HL-60/S4 treated with phorbol 12-myristate 13-acetate at 8.2 ng/mL for 4 days and 3 days (cell line): Measurements from ENCODE around the gene SHH.
"Not testable (repeated sequence)": the region's sequence is repeated elsewhere in the genome, so short reads cannot be mapped to it uniquely, and the experiment has no call there.

Experiments
- in situ Hi-C: fragments of 300-500 bp; cut with MboI; formaldehyde crosslinking; loops from 2 replicates; pipeline ENCODE4 v1.15.0; 2022; ENCODE audit warnings: low sequenced_read_pairs

Gene SHH

GRCh38 chr7:155843426-155844018 lies 31.3 kb upstream of the SHH start:
- in situ Hi-C loops: no loop called here

GRCh38 chr7:155842496-155843265 lies 30.4 kb upstream of the SHH start:
- in situ Hi-C loops: no loop called here

GRCh38 chr7:155840909-155841308 lies 28.6 kb upstream of the SHH start:
- in situ Hi-C loops: no loop called here

DNA sequence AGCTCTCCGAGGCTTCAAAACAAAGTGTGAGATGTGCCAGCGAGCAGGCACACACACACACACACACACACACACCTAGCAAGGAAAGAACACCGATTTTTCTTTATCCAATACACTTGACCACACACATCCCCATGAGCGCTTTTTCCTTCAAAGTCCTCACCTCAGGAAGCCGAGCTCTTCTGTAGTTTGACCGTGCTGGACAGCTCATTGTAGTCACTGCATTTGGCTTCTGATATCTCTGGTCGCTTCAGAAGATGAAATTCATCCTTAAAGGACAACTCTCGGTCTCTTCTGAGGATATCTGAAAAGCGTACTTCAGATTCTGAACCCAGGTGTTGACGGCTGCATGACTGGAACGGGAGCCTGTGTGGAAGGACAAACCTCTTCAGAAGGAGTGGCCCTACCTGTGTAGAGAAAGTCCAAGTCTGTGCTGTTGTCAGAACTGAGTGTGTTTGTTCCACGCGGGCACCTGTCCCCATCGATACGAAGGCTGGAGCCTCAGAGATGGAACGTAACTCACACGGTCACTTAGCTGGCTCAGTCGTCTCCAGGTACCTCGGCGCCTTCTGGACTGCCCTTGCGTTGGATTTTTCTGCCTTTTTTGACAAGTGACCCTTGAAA lies 28.1 kb upstream of the SHH start:
- in situ Hi-C loops: no loop called here

- in situ Hi-C loops: no loop called here
These were observed 27.2 kb upstream of the SHH start for GRCh38 chr7:155839461-155839860.

DNA sequence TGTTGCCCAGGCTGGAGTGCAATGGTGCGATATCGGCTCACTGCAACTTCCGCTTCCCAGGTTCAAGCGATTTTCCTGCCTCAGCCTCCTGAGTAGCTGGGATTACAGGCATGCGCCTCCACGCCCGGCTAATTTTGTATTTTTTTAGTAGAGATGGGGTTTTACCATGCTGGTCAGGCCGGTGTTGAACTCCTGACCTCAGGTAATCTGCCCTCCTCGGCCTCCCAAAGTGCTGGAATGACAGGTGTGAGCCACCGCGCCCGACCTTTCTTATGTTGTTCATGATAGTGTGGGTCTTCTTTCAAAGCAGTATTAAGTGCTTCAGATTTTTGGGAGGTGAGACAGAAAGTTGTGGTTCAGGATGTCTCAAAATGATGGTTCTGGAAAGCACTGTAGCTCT lies 26.0 kb upstream of the SHH start:
- in situ Hi-C loops: not testable (repeated sequence)

DNA sequence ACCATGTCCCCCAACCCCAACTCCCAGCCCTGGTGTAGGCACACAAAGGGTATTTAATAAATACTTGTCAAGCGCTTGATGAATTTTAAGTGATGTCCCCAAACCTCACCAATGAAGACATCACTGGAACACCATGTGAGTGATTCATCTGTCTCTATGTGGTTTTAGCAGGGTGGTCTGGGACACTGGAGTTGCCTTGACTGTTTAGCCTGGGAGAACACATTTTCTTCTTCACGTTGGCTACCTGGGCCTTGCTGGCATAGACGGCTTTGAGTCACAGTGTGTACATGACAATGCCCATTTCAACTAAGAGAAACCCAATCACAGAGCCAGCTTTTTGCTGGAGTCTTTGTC lies 24.8 kb upstream of the SHH start:
- in situ Hi-C loops: no loop called here

DNA sequence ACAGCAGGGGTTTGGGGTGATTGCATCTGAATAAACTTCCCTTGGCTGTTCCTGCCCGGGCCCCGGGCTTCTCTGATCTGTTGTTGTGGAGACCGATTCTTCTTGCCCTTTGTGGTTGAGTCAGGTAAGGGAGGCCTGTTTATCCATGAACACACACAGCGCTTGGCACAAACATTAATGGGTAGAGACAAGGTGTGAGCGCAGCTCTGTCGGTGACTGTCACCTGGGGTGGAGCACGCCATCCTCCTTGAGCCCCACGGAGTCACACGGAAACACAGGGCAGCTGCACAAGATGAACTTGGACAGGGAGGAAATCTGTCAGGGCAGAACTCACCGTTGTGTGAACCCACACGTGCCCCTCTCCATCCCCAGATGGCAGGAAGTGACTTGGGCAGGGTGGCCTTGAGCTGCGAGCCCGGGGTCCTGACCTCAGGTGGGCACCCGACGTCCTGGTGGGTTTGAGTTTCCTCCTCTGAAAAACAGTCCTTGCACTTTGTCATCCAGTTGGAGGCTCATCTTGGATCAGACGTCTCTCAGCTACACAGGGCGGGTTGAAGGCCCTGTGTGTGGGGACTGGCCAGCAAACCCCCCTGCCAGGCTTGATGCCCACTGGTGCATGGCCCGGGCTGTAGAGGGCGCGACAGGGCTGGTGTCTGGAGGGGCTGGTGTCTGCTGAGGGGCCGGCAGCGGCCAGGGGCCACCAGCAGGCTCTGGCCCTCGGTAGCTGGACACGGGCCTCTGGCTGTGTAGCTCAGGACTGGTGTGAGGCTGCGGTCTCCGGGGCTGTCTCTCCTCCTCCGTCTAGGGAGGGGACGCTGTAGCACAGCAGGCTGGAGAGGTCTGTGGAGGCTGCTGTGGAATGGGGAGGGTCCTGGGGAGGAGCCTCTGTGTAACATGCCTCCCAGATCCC lies 24.2 kb upstream of the SHH start:
- in situ Hi-C loops: no loop called here

DNA sequence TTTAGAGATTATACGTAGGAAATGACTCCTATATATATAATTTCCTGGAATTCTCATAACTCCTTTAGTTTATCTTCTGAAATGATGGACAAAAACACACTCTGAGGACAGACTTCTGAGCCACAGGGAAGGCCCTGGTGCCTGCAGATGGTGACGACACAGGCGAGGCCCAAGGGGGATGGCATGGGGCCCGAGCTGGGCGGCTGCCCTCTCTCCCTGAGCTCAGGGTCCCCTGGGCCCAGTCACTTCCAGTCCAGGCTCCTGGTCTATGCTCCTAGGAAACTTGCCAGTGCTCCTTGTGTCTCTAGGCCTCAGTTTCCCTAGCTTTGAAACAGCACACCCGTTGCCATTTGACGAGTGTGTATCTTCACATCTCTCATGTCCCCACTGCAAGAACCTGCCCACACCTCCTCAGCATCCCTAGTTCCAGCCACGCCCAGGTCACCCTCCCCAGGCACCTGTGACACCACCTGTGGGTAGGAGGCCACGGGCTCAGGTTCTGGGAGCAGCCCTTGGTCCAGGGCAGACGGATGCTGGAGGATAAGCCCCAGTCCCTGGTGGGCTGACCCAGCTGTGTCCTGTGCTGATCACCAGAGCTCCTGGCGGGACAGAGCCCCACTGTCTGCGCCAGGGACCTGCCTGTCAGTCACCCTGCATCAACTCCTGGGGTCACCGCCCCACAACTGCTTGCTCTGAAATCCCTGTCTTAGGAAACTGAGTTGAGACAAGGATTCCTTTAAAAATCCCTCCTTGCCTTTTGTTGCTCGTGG lies 23.4 kb upstream of the SHH start:
- in situ Hi-C loops: no loop called here

GRCh38 chr7:155834486-155835048 lies 22.3 kb upstream of the SHH start:
- in situ Hi-C loops: no loop called here

DNA sequence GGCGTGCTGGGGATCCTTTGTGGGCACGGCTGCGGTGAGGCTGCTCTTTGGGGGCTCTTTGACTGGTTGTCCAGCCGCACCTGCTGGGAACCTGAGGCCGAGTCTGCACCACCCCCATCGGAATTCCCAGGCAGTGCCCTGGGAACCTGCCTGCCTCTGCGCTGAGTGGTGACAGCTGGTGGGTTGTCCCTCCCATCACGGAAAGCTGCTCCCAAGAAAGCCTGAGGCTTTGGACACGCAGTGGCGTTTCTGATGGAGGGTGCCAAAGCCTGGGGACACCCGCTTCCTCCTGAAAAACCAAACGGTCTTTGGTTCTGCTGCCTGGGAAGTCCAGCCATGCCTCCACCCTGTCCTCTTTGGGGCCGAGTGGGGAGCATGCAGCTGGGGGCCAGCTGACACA lies 21.4 kb upstream of the SHH start:
- in situ Hi-C loops: no loop called here

GRCh38 chr7:155832581-155832981 lies 20.3 kb upstream of the SHH start:
- in situ Hi-C loops: no loop called here

GRCh38 chr7:155831807-155832524 lies 19.7 kb upstream of the SHH start:
- in situ Hi-C loops: no loop called here

DNA sequence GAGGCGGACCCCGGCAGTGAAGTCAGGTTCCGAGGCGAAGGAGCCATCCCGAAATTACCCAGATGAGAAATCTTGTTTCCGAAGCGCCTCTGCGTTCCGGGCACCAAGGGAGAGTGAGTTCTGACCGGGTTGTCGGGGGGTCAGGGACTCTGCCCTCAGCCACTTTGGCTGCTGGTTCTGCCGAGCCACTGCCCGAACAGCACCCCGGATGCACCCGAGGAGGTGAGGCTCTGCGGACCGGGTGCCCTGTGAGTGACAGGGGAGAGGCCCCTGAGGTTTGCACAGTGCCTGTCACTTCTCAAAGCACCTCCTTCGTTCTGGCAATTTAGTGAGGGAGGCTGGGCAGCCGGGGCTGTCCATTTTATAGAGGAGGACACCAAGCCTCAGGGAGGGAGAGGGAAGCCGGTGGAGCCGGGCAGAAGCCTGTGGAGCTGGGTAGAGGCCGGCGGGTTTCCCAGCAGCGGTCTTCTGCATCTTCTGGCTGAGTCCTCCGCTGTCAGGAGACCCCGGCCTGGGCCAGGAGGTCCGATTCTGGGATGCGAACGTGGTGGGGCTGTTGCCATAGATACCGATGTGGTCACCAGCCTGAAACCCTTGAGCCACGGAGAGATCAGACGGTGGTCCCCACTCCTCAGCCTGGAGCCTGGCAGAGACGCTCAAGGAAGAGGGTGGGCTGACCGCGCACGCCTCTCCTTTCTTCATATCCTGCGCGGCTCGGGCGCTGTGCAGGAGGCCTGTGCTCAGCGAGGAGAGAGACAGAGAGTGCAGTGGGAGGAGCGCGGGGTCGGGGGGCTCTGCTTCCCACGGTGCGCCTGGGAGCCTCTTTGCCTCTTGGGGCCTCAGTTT lies 18.9 kb upstream of the SHH start:
- in situ Hi-C loops: no loop called here

- in situ Hi-C loops: no loop called here
These were observed 17.7 kb upstream of the SHH start for GRCh38 chr7:155829796-155830470.

GRCh38 chr7:155825336-155825735 lies 13.1 kb upstream of the SHH start:
- in situ Hi-C loops: no loop called here

- in situ Hi-C loops: loop anchor here (25.0 kb wide), 1 partner anchor 988 kb away; no protein-coding TSS in a partner anchor
These were observed 12.1 kb upstream of the SHH start for GRCh38 chr7:155824227-155824886.
